WTC11 (cell line): Measurements from ENCODE around the gene SGCA. TPM values are rescaled to one million over a fixed set of nuclear protein-coding genes. Genes with fewer than 3 reads are reported as not detected.
A peak's percentile ranks its signal among the peaks of the same experiment; 100 is the strongest.

Experiments used
- ATAC-seq: fragments of 200-7000 bp; cut with Tn5 transposase; 2 replicates; pipeline ENCODE4 v1.10.0; 2021; ENCODE audit warnings: mild to moderate bottlenecking, moderate library complexity
- CTCF ChIA-PET: fragments of 300-600 bp; sonication (Branson Sonifier 250); formaldehyde crosslinking; loops from one replicate; lab custom pipeline; 2021; ENCODE audit warnings: antibody characterized with exemption; lab: Charles Lee
- POLR2A ChIA-PET: fragments of 350-600 bp; sonication (Branson Sonifier 250); formaldehyde crosslinking; loops from one replicate; lab custom pipeline; 2021; ENCODE audit warnings: antibody characterized with exemption; lab: Charles Lee
- DNase-seq: peaks from one replicate; pipeline ENCODE4 v3.0.0; 2021; ENCODE audit warnings: low spot score
- H3K27ac Mint-ChIP-seq: 2 replicates; pipeline ENCODE4 v1.8.0; 2021; ENCODE audit warnings: mixed read lengths
- H3K27me3 Mint-ChIP-seq: 2 replicates; pipeline ENCODE4 v1.8.0; 2021; ENCODE audit warnings: low read depth, mild to moderate bottlenecking, moderate library complexity, mixed read lengths
- H3K36me3 Mint-ChIP-seq: 2 replicates; pipeline ENCODE4 v1.8.0; 2021; ENCODE audit warnings: mixed read lengths
- H3K4me1 Mint-ChIP-seq: 2 replicates; pipeline ENCODE4 v1.8.0; 2022; ENCODE audit warnings: mixed read lengths
- H3K4me3 Mint-ChIP-seq: 2 replicates; pipeline ENCODE4 v1.8.0; 2021; ENCODE audit warnings: mild to moderate bottlenecking, moderate library complexity, mixed read lengths
- H3K9me3 Mint-ChIP-seq: 2 replicates; pipeline ENCODE4 v1.8.0; 2021; ENCODE audit warnings: mixed read lengths
- ATF1 ChIP-seq: sonication (generic); formaldehyde crosslinking; IDR thresholded peaks from 2 replicates; pipeline ENCODE4 v1.8.1; 2023; ENCODE audit warnings: mild to moderate bottlenecking, moderate library complexity, missing genetic modification reagents
- CREM ChIP-seq: sonication (generic); formaldehyde crosslinking; IDR thresholded peaks from 2 replicates; pipeline ENCODE4 v1.8.1; 2022; ENCODE audit warnings: mild to moderate bottlenecking, missing genetic modification reagents, moderate library complexity
- ELF4 ChIP-seq: sonication (generic); formaldehyde crosslinking; IDR thresholded peaks from 2 replicates; pipeline ENCODE4 v1.8.1; 2022; ENCODE audit warnings: low read depth, mild to moderate bottlenecking, moderate library complexity, missing genetic modification reagents
- FOXK1 ChIP-seq: sonication (generic); formaldehyde crosslinking; IDR thresholded peaks from 2 replicates; pipeline ENCODE4 v1.8.0; 2022; ENCODE audit warnings: mild to moderate bottlenecking, moderate library complexity, missing genetic modification reagents
- GRHL2 ChIP-seq: fragments of 250-450 bp; sonication (Bioruptor Pico); IDR thresholded peaks from 2 replicates; pipeline ENCODE4 v1.8.0; 2022; ENCODE audit warnings: mild to moderate bottlenecking, moderate library complexity; ENCODE audit not compliant: insufficient replicate concordance, severe bottlenecking
- MAX ChIP-seq: sonication (generic); formaldehyde crosslinking; IDR thresholded peaks from 2 replicates; pipeline ENCODE4 v1.8.0; 2022; ENCODE audit warnings: mild to moderate bottlenecking, missing genetic modification reagents
- MXD4 ChIP-seq: fragments of 250-450 bp; sonication (Bioruptor Pico); IDR thresholded peaks from 2 replicates; pipeline ENCODE4 v1.8.0; 2021; ENCODE audit warnings: mild to moderate bottlenecking, moderate library complexity, borderline replicate concordance
- NFATC4 ChIP-seq: fragments of 250-450 bp; sonication (Bioruptor Pico); IDR thresholded peaks from 2 replicates; pipeline ENCODE4 v1.9.0; 2021; ENCODE audit warnings: mild to moderate bottlenecking
- NFE2L1 ChIP-seq: sonication (generic); formaldehyde crosslinking; IDR thresholded peaks from 2 replicates; pipeline ENCODE4 v1.8.1; 2023; ENCODE audit warnings: missing genetic modification reagents
- OVOL2 ChIP-seq: fragments of 250-450 bp; sonication (Bioruptor Pico); IDR thresholded peaks from 2 replicates; pipeline ENCODE4 v1.9.0; 2021; ENCODE audit warnings: mild to moderate bottlenecking, borderline replicate concordance
- PRRX2 ChIP-seq: fragments of 250-450 bp; sonication (Bioruptor Pico); IDR thresholded peaks from 2 replicates; pipeline ENCODE4 v1.8.0; 2021; ENCODE audit warnings: mild to moderate bottlenecking
- TEAD4 ChIP-seq: sonication (generic); formaldehyde crosslinking; IDR thresholded peaks from 2 replicates; pipeline ENCODE4 v1.8.0; 2022; ENCODE audit warnings: mild to moderate bottlenecking, missing genetic modification reagents
- ZNF121 ChIP-seq: sonication (generic); formaldehyde crosslinking; IDR thresholded peaks from 2 replicates; pipeline ENCODE4 v1.8.0; 2023; ENCODE audit warnings: missing genetic modification reagents
- ZNF532 ChIP-seq: fragments of 250-450 bp; sonication (Bioruptor Pico); IDR thresholded peaks from 2 replicates; pipeline ENCODE4 v1.9.0; 2021; ENCODE audit warnings: mild to moderate bottlenecking, borderline replicate concordance
- ZNF671 ChIP-seq: fragments of 250-450 bp; sonication (Bioruptor Pico); IDR thresholded peaks from 2 replicates; pipeline ENCODE4 v1.8.0; 2021; ENCODE audit warnings: mild to moderate bottlenecking
- total RNA-seq: library from RNA; stranded (reverse); gene quantifications from 3 replicates; pipeline ENCODE4 v1.2.3, GENCODE V29; 2021
- TF ChIP-seq, protein P1 (sequence below): sonication (generic); formaldehyde crosslinking; IDR thresholded peaks from 2 replicates; pipeline ENCODE4 v1.8.1; 2023; ENCODE audit warnings: mild to moderate bottlenecking, missing genetic modification reagents, moderate library complexity
- TF ChIP-seq, protein P2 (sequence below): sonication (generic); formaldehyde crosslinking; IDR thresholded peaks from 2 replicates; pipeline ENCODE4 v1.8.1; 2023; ENCODE audit warnings: mild to moderate bottlenecking, missing genetic modification reagents
- TF ChIP-seq, protein P3 (sequence below): sonication (generic); formaldehyde crosslinking; IDR thresholded peaks from 2 replicates; pipeline ENCODE4 v1.8.1; 2022; ENCODE audit warnings: mild to moderate bottlenecking, missing genetic modification reagents, moderate library complexity, borderline replicate concordance
- TF ChIP-seq, protein P4 (sequence below): sonication (generic); formaldehyde crosslinking; IDR thresholded peaks from 2 replicates; pipeline ENCODE4 v1.8.1; 2022; ENCODE audit warnings: low read depth, mild to moderate bottlenecking, moderate library complexity, missing genetic modification reagents, borderline replicate concordance

The SGCA gene
- total RNA-seq, 1 experiment from 2014 or later: 1.0 TPM

GRCh38 chr17:50165466-50165865 lies 339 bp upstream of the SGCA start (continued):
- TF ChIP-seq, protein P1, sequence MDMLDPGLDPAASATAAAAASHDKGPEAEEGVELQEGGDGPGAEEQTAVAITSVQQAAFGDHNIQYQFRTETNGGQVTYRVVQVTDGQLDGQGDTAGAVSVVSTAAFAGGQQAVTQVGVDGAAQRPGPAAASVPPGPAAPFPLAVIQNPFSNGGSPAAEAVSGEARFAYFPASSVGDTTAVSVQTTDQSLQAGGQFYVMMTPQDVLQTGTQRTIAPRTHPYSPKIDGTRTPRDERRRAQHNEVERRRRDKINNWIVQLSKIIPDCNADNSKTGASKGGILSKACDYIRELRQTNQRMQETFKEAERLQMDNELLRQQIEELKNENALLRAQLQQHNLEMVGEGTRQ: no peak

DNA sequence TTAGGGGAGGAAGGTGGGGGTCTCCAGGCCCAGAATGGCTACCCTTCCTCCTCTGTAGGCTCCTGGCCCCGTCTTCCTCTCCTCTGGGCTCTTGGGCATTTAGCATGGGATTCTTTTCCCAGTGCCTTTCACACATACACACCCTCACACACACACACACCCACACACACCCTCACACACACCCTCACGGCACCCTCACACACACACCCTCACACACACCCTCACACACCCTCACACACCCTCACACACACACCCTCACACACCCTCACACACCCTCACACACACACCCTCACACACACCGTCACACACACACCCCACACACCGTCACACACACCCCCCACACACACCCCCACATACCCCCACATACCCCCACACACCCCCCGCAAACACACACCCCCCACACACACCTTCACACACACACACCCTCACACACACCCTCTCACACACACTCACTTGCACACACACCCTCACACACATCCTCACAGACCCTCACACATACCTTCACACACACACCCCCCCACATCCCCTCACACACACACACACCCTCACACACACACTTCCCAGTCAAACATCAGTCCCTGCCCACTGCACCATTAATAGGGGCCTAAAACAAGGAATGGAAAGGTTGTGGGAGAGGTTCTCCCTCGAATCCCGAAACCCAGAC lies 845 bp downstream of the SGCA start:
- DNase-seq (no peak), ATAC-seq (no peak)
- H3K27ac Mint-ChIP-seq: no peak overlapping the region
- no peaks in the 10 kb centered on the region for H3K36me3 Mint-ChIP-seq
- ChIA-PET POLR2A (interaction anchor here (1.6 kb wide), 1 partner anchor 11 kb away, joined by 4 read pairs; no protein-coding TSS in a partner anchor), CTCF (interaction anchor here (0.6 to 4.1 kb wide), 16 partner anchors 11 to 320 kb away, joined by 3 to 46 read pairs (median 6); partner anchors contain the start of gene TMEM92)
- no peak overlapping the region for H3K4me3 Mint-ChIP-seq
- no peaks in the 10 kb centered on the region for H3K9me3 Mint-ChIP-seq
- H3K4me1 Mint-ChIP-seq: peaks cover 11% of the 10 kb centered on the region
- TF ChIP-seq ZNF532: no peak
- TF ChIP-seq PRRX2 (CRISPR knock-in tag): no peak
- TF ChIP-seq, protein P2, sequence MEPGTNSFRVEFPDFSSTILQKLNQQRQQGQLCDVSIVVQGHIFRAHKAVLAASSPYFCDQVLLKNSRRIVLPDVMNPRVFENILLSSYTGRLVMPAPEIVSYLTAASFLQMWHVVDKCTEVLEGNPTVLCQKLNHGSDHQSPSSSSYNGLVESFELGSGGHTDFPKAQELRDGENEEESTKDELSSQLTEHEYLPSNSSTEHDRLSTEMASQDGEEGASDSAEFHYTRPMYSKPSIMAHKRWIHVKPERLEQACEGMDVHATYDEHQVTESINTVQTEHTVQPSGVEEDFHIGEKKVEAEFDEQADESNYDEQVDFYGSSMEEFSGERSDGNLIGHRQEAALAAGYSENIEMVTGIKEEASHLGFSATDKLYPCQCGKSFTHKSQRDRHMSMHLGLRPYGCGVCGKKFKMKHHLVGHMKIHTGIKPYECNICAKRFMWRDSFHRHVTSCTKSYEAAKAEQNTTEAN: peak; percentile 44; the same call in 1 of the 2 replicates
- TF ChIP-seq, all 79 proteins: peak for 1
- peaks cover 17% of the 10 kb centered on the region for H3K27me3 Mint-ChIP-seq

DNA sequence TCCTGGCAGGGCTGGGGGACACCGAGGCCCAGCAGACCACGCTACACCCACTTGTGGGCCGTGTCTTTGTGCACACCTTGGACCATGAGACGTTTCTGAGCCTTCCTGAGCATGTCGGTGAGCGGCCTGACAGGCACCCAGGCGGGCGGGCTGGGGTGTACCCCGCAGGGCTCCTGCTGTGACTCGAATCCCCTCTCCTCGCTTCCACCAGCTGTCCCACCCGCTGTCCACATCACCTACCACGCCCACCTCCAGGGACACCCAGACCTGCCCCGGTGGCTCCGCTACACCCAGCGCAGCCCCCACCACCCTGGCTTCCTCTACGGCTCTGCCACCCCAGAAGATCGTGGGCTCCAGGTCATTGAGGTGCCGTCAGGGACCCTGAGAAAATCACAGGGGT lies 1.6 kb downstream of the SGCA start:
- ATAC-seq (no peak), DNase-seq (no peak)
- H3K36me3 Mint-ChIP-seq: no peaks in the 10 kb centered on the region
- peaks cover 10% of the 10 kb centered on the region for H3K27me3 Mint-ChIP-seq
- H3K4me1 Mint-ChIP-seq: peaks cover 8% of the 10 kb centered on the region
- no peak overlapping the region for H3K27ac Mint-ChIP-seq
- ChIA-PET POLR2A (no interaction called here), CTCF (interaction anchor here (1.1 to 4.1 kb wide), 6 partner anchors 15 to 166 kb away, joined by 3 to 46 read pairs (median 8); partner anchors contain the start of gene TMEM92)
- H3K4me3 Mint-ChIP-seq: no peak overlapping the region
- no peak for TF ChIP-seq OVOL2
- TF ChIP-seq ELF4: no peak
- TF ChIP-seq PRRX2 (CRISPR knock-in tag): no peak
- TF ChIP-seq, protein P3, sequence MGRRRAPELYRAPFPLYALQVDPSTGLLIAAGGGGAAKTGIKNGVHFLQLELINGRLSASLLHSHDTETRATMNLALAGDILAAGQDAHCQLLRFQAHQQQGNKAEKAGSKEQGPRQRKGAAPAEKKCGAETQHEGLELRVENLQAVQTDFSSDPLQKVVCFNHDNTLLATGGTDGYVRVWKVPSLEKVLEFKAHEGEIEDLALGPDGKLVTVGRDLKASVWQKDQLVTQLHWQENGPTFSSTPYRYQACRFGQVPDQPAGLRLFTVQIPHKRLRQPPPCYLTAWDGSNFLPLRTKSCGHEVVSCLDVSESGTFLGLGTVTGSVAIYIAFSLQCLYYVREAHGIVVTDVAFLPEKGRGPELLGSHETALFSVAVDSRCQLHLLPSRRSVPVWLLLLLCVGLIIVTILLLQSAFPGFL (CRISPR knock-in tag): no peak
- no peak for TF ChIP-seq TEAD4
- H3K9me3 Mint-ChIP-seq: no peaks in the 10 kb centered on the region

- DNase-seq (no peak), ATAC-seq (no peak)
- peaks cover 6% of the 10 kb centered on the region; the same call in 1 of the 2 replicates for H3K27me3 Mint-ChIP-seq
- TF ChIP-seq MAX (no peak), ELF4 (no peak), ZNF671 (CRISPR knock-in tag) (no peak), PRRX2 (CRISPR knock-in tag) (no peak), ZNF121 (CRISPR knock-in tag) (no peak), CREM (no peak), NFATC4 (CRISPR knock-in tag) (no peak), NFE2L1 (CRISPR knock-in tag) (no peak), FOXK1 (CRISPR knock-in tag) (no peak), ATF1 (CRISPR knock-in tag) (no peak), MXD4 (CRISPR knock-in tag) (no peak), GRHL2 (no peak)
- TF ChIP-seq, protein P4, sequence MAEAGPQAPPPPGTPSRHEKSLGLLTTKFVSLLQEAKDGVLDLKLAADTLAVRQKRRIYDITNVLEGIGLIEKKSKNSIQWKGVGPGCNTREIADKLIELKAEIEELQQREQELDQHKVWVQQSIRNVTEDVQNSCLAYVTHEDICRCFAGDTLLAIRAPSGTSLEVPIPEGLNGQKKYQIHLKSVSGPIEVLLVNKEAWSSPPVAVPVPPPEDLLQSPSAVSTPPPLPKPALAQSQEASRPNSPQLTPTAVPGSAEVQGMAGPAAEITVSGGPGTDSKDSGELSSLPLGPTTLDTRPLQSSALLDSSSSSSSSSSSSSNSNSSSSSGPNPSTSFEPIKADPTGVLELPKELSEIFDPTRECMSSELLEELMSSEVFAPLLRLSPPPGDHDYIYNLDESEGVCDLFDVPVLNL (CRISPR knock-in tag): no peak
- H3K4me1 Mint-ChIP-seq: peaks cover 9% of the 10 kb centered on the region
- CTCF ChIA-PET: interaction anchor here (0.6 to 4.1 kb wide), 13 partner anchors 10 to 165 kb away, joined by 3 to 58 read pairs (median 5); partner anchors contain the start of genes SAMD14 and TMEM92
- POLR2A ChIA-PET: no interaction called here
- H3K9me3 Mint-ChIP-seq: no peaks in the 10 kb centered on the region
- no peaks in the 10 kb centered on the region for H3K36me3 Mint-ChIP-seq
- H3K4me3 Mint-ChIP-seq: no peak overlapping the region
- no peak overlapping the region for H3K27ac Mint-ChIP-seq
Measured at GRCh38 chr17:50168319-50168718, 2.5 kb downstream of the SGCA start.
